Measurements from ENCODE around the gene VPS13D. TPM values are rescaled to one million over a fixed set of nuclear protein-coding genes. Genes with fewer than 3 reads are reported as not detected.

The VPS13D gene
- polyA plus RNA-seq, 3 donors, result 3.6 to 20.2 (median 5.1) TPM

DNA sequence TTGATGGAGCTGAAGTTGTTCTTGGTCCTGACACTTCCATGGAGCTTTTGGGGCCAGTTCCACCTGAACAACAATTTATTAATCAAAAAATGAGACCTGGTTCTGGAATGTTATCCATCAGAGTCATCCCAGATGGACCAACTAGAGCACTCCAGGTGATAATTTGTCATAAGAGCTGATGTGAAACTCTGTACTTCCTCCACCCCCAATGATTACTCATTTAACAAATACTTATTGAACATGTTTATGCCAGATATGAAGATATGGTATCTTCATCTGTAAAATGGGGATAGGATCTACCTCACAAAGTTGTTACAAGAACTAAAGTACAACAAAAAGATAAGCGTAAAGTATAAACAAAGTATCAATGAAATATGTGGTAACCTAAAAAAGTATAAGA is 153.2 kb downstream of the VPS13D start:
- Histone ChIP-seq H3K4me1 (ENCODE audit: control insufficient read depth in 1 of 2, insufficient read depth in 2 of 2, low read length in 2 of 2) (peaks cover 16% of the 10 kb centered on the region in 2 donors), H2AFZ (ENCODE audit: insufficient read depth, low read depth, low read length, poor library complexity, severe bottlenecking) (no peak overlapping the region), H3K4me3 (replicated peaks in 1 of 3; ENCODE audit: low read depth in 2 of 3, low read length in 3 of 3) (no peak overlapping the region), H4K20me1 (ENCODE audit: insufficient read depth, low read length) (no peaks in the 10 kb centered on the region), H3K9ac (ENCODE audit: insufficient read depth, low read length, poor library complexity, severe bottlenecking) (no peak overlapping the region), H3K9me3 (replicated peaks in 1 of 2; ENCODE audit: control insufficient read depth in 1 of 2, insufficient read depth in 1 of 2, low read length in 2 of 2) (peaks cover 7 to 25% of the 10 kb centered on the region in 2 donors), H3K27me3 (ENCODE audit: control insufficient read depth in 2 of 2, insufficient read depth in 2 of 2, low read length in 2 of 2) (no peaks in the 10 kb centered on the region), H3K36me3 (replicated peaks in 1 of 2; ENCODE audit: control insufficient read depth in 1 of 2, insufficient read depth in 2 of 2, low read length in 2 of 2) (peaks cover 64 to 81% of the 10 kb centered on the region in 2 donors), H3K4me2 (replicated peaks; ENCODE audit: extremely low read depth, low read length, poor library complexity, severe bottlenecking) (no peak overlapping the region), H3K27ac (ENCODE audit: low read depth in 1 of 2, low read length in 2 of 2) (no peak overlapping the region), H3K79me2 (ENCODE audit: insufficient read depth, low read length) (no peaks in the 10 kb centered on the region)
- DNase-seq, result no peak
- Mint-ChIP-seq H3K4me3 (no peak overlapping the region), H3K27ac (no peak overlapping the region), H3K4me1 (peaks cover 27% of the 10 kb centered on the region), H3K27me3 (ENCODE audit: low read depth in 3 of 3) (peaks cover 0 to 2% (median 0%) of the 10 kb centered on the region in 3 donors), H3K36me3 (peaks cover 73 to 79% of the 10 kb centered on the region in 2 donors), H3K9me3 (peaks cover 16 to 22% (median 20%) of the 10 kb centered on the region in 7 donors)
- intact Hi-C loops (cut with micrococcal nuclease), result no loop called here
- no CpG with 5 or more reads among the region's 1 CpG for WGBS (ENCODE audit: insufficient coverage)
- TF ChIP-seq CTCF (IDR thresholded peaks at IDR 0.05), result no peak

- Histone ChIP-seq H3K79me2 (ENCODE audit: insufficient read depth, low read length) (no peaks in the 10 kb centered on the region), H3K27ac (ENCODE audit: low read depth in 1 of 2, low read length in 2 of 2) (no peak overlapping the region), H3K27me3 (ENCODE audit: control insufficient read depth in 2 of 2, insufficient read depth in 2 of 2, low read length in 2 of 2) (no peaks in the 10 kb centered on the region), H3K4me3 (replicated peaks in 1 of 3; ENCODE audit: low read depth in 2 of 3, low read length in 3 of 3) (no peak overlapping the region), H4K20me1 (ENCODE audit: insufficient read depth, low read length) (no peaks in the 10 kb centered on the region), H3K36me3 (replicated peaks in 1 of 2; ENCODE audit: control insufficient read depth in 1 of 2, insufficient read depth in 2 of 2, low read length in 2 of 2) (peaks cover 66 to 81% of the 10 kb centered on the region in 2 donors), H2AFZ (ENCODE audit: insufficient read depth, low read depth, low read length, poor library complexity, severe bottlenecking) (no peak overlapping the region), H3K4me1 (ENCODE audit: control insufficient read depth in 1 of 2, insufficient read depth in 2 of 2, low read length in 2 of 2) (peaks cover 16% of the 10 kb centered on the region in 2 donors), H3K4me2 (replicated peaks; ENCODE audit: extremely low read depth, low read length, poor library complexity, severe bottlenecking) (no peak overlapping the region), H3K9me3 (replicated peaks in 1 of 2; ENCODE audit: control insufficient read depth in 1 of 2, insufficient read depth in 1 of 2, low read length in 2 of 2) (peaks cover 10 to 32% of the 10 kb centered on the region in 2 donors), H3K9ac (ENCODE audit: insufficient read depth, low read length, poor library complexity, severe bottlenecking) (no peak overlapping the region)
- Mint-ChIP-seq H3K27ac (peak overlapping the region in 2 of 7 donors; percentile 0 to 66), H3K9me3 (peaks cover 21 to 29% (median 23%) of the 10 kb centered on the region in 7 donors), H3K4me1 (peaks cover 27% of the 10 kb centered on the region), H3K4me3 (no peak overlapping the region), H3K36me3 (peaks cover 76 to 79% of the 10 kb centered on the region in 2 donors), H3K27me3 (ENCODE audit: low read depth in 3 of 3) (peaks cover 0 to 2% (median 0%) of the 10 kb centered on the region in 3 donors)
- no peak for DNase-seq
- TF ChIP-seq CTCF (IDR thresholded peaks at IDR 0.05), result no peak
- intact Hi-C loops (cut with micrococcal nuclease), result no loop called here
- WGBS (ENCODE audit: insufficient coverage), result no CpG with 5 or more reads among the region's 1 CpG
Observed at GRCh38 chr1:12383786-12384185, 154.0 kb downstream of the VPS13D start.

Measured in CD14-positive monocyte (primary cell).